NCI-H2196 (cell line): ENCODE data around the gene VWC2.

Experiments used
- DNase-seq: peaks from one replicate; lab custom pipeline; 2025; ENCODE audit not compliant: unreplicated experiment; lab: John Stamatoyannopoulos, UW

VWC2 gene

DNA sequence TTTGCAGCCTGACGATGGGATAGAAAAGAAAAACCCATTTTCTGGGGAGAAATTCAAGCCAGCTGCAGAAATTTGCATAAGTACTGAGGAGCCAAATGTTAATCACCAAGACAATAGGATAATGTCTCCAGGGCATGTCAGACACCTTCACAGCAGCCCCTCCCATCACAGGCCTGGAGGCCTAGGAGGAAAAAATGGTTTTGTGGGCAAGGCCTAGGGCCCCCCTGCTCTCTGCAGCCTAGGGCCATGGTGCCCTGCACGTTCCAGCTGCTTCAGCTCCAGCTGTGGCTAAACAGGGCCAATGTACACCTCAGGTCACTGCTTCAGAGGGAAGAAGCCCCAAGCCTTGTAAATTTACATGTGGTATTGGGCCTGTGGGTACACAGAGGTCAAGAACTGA lies 158.2 kb downstream of the VWC2 start:
- DNase-seq: no peak

DNA sequence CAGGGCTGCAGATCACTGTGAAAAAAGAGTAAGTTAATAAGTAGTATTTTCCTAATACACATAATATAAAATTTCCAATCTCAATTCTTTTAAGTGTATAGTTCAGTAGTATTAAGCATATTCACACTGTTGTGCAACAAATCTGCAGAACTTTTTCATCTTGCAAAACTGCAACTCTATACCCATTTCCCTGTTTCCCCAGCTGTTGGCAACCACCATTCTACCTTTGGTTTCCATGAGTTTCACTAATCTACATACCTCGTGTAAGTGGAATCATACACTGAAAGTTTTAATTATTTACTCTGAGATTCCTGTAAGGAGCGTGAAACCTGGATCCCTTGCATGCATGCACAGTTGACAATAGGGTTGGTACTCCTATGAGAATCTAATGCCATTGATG lies 164.2 kb downstream of the VWC2 start:
- no peak for DNase-seq
